SH-SY5Y (cell line): ENCODE results near the gene PPFIBP2.

Experiments used
- GATA2 ChIP-seq: IDR thresholded peaks from 2 replicates; pipeline ENCODE4 v1.6.1; 2011; ENCODE audit warnings: mild to moderate bottlenecking, low read depth, low read length
- GATA3 ChIP-seq: IDR thresholded peaks from 2 replicates; pipeline ENCODE4 v1.6.1; 2011; ENCODE audit warnings: low read depth, mild to moderate bottlenecking, low read length, moderate library complexity

DNA sequence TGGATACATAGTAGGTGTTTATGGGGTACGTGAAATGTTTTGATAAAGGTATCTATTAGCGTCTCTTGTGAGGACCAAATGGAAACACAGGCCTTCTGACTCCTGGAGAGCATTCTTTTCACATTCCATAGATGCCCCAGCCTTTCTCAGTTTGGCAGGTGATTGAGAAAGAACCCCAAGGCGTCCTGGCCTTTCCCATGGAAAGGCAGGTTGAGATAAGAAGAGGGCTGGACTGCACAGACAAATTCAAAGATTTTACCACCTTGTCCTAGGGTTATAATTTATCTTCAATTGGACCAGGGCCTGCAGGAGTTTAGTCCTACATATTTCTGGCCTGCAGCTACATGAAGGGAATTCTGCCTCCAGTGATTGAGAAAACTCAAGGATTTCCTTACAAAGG lies 29.2 kb upstream of the PPFIBP2 start:
- no peak for TF ChIP-seq GATA2
- TF ChIP-seq GATA3: no peak
